GM19468 (cell line): ENCODE measurements around the gene PEMT.

ENCODE experiments used
- ATAC-seq: cut with Tn5 transposase; IDR thresholded peaks from one replicate; pipeline ENCODE4 v1.9.1; 2021; ENCODE audit warnings: mild to moderate bottlenecking, moderate library complexity, moderate number of reproducible peaks; ENCODE audit not compliant: unreplicated experiment; ENCODE audit errors: extremely low read depth

Gene PEMT

DNA sequence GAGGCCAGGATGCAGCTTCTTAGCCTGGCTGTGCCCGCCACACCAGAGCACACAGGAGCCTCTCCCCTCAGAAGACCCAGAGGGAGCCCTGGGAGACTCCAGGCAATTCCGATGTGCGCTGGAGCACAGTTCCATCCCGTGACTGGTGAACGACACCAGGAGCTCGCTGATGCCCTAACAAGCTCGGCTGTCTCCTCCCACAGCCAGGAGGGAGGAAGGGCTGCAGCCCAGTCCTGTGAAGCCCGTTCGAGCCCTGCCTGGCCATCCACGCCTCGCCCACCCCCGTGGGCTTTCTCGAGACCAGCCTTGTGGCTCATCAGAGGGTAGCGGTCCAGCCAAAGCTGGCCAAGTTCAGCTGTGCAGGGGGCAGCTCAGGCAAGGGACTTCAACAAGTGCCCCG, 73.5 kb downstream of the PEMT start:
- ATAC-seq, result no peak

DNA sequence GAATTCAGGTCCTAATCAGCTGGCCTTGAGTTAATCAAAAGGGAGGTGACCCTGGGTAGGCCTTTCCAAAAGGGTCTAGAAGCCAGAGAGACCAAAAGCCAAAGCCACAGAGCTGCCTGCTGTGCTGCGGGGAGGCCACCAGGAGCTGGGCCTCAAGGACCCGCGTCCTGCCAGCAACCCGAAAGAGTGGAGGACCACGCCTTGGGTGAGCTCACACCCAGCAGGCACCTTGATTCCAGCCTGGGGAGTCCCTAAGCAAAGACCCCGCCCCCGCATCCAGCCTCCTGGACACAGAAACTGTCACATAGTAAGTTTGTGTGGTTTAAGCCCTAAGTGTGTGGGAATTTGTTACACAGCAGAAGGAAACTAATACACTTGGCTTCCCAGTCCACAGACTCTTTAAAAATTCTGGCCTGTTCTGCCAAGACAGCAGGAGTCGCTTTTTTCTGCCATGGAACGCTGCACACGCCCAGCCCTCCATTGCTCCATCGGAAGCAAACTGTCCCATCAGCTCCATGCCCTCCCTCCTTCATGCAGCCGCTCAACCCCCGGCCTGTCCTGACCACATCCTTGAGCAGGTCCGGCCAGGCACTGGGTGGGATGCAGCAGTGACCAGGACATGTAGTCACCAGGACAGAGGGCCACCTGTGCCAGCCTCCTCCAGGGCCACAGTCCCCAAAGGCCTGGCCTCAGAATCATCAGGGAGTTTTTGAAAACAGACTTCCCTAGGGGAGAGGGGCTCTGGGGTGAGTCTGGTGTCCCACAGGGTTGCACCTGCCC, 74.4 kb downstream of the PEMT start:
- ATAC-seq, result no peak

DNA sequence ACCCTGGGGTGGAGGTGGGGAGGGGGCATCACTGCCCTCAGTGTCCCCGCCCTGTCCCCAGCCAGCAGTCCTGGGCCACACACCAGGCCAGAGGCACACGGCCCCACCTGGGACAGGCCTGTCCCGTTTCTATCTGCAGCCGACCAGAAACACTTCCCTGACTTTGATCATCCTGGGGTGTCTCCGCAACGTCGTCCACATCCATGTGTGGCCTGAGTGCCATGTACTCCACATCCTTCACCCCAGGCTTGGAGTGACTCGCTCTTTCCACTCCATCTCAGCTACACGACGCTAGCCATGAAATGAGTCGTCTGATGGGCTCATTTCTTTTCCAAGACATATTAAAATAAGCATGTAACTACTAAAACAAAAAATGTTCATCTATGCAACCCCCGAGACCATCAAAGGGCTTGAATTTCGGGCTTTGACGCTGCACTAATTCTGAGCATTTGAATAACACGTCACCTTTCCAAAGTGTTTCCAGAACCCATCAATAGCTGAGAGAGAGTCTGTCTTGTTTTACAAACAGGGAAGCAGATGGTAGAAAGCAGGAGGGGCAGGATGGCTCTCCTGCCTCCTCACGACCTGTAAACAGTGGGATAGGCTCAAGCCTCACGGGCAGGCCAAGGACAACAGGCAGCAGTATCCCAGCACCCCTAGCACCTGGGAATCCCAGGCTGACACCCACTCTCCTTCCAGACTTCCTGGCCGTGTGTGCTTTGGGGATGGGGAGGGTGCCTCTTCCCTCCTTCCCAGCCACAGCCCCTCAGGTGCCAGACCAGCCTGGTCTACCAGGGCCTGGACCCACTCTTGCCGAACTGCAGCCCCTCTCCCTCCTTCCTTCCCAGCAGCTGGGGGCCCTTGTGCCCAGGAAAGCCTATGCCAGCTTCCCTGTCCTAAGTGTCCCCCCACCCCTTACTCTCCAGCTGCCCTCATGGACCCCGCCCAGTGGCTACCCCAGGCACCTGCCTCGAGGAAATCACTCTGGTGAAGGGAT, 75.3 kb downstream of the PEMT start:
- no peak for ATAC-seq

DNA sequence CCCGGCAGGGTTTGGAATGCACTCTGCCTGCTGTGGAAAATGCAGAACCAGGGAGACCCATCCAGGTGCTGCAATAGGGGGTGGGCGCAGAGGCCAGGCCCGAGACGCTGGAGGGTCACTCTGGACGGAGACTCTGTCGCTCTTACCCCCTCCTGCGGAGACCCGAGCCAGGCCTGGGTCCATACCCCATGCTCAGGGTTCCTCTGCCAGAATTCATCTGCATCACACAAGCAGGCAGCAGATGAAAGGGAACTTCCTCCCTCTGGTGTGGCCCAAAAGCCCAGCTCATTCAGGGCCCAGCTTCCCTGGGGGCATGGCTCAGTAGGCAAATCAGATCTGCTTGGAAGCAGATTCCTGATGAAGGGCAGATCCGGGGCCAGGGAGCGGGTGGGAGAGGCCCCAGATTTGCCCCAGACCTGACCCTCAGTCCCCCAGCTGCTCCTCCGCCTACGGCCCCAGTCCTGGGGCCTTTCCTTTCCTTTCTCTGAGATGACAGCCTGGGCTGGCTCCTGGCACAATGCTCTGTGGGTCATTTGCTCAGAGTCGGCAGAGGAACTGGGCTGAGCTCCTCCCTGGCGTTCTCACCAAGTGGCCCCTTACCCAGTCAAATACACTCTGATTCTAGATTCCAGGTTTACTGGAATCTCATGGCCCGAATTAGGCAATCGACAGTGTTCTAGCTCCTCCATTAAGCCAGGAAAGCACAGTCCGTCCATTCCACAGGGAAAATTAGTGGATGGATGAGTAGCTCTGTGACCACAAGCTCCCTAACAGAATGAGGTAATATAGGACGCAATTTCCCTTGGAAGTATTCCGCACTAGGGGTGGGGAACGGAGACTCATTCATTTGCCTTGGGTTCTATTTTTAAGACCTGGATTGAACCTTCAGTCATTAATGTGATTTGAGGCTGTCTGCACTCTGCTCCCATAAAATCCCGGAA, 76.2 kb downstream of the PEMT start:
- ATAC-seq, result no peak

DNA sequence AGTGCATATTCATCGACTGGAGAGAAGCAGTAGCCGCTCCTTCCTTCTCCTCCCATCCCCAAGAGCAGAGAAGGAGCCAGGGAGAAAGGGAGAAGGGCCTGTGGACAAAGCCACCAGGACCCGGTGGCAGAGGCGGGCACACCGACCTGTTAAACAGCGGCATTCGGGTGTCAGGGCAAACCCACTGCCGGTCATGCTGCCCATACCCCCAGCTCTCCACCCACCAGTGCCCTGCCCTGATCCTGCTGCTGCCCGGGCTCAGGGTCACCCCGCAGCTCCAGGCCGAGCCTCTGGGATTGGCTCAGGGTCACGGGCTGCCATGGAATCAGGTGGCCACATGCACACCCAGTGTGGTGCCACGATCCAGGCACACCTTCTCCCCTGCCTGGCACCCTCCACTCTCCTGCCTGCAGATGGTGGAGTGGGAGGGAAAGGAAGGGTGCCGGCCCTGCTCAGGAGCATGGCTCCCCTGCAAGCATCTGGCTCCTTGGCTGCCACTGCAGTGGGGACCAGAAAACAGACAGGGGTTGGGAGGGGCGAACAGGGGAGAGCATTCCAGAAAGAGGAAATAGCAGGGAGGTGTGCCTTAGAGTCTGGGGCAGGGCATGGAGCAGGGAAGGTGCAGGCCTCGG, 77.0 kb downstream of the PEMT start:
- no peak for ATAC-seq

DNA sequence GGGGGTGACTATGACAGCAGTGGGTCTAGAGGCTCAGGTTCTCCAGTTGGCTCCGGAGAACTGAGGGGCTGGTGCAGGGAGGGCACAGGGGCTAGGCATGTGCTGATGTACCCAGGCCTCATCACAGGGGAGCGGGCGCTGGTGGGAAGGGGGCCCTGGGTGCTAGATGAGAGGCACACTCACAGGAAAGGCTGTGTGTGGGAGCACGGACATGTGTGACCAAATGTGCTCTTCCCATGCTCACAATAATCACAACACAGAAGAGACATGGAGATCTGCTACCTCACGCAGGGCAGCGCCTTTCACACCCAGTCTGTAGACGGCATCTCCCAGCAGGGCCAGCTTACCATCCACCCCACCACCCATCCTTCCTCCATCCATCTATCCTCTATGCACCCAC, 77.9 kb downstream of the PEMT start:
- no peak for ATAC-seq

DNA sequence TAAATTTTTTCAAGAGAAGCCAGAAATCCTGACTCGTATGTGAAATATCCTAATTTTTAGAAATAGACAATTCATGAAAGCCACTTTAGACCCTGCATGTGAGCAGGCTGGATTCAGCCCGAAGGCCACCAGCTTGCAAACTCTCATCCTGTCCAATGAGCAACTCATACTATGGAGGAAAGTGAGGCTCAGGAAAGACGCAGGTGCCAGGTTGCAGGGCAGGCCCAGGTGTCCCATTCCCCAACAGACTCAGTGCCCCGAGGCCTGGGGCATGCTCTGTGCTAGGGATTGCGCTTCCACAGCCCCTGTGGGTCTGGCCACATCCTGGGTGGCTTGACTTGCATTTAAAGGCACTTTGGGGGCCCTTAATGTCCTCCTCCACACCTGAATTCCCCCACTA, 78.6 kb downstream of the PEMT start:
- no peak for ATAC-seq

DNA sequence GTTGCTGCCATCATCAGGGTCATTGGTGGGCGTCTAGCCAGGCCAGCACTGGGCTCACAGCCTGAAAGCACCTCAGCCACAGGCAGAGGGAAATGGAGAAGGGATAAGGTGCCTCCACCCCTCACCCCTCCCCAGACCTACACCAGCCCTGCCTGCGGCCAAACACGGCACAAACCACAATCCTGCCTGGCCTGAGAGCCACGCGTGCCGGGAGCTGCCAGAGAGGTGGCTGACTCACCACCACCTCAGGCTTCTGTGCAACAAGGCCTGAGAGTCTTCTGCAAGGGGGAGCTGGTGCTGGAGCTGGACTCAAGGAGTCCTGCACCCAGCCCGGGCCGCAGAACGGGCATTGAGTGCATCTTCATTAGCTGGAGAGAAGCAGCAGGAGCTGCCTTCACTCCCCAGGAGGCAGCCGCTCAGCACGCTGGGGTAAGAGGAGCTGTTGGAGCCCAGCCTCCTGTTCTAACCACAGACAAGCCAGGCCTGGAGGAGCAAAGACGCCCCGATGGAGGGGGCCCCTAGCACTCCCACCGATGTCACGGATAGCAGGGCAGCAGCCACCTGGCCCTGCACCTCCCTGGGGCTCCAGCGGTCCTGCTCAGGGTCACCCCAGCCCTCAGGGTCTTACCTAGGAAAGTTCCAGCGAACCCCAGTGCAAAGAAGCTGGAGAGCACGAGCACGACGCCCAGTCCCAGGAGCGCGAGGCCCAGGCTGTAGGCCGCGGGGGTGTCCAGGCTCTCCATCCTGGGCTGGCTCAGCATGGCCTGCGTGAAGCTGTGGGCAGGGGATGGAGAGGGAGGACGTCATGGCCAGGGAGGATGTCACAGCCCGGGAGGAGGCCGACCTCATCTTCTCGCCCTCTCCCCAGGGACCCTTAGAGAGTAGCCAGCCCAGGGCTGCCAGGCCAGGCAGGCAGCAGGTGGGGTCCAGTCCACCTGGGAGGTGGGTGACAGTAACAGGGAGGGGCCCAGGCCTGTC, 79.3 kb downstream of the PEMT start:
- no peak for ATAC-seq

DNA sequence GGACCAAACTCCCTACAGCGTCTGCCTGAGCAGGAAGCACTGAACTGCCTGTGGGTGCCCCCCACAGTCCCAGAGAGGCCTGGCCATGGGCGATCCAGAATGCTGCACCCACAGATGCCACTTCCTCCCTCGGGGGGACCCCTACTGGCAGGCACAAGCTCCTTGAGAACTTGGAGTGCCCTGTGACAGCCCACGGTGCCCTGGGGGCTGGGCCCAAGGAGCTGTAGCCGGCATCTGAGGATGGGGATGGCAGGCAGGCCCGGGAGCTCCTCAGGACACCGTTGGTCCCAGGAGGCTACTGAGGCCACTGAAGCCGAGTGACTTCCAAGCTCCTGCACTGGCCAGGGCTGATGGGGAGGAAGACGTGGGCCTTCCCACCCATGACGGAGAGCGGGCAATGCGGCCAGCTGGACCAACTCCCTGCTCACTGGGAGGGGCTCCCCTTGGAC, 80.2 kb downstream of the PEMT start:
- no peak for ATAC-seq

DNA sequence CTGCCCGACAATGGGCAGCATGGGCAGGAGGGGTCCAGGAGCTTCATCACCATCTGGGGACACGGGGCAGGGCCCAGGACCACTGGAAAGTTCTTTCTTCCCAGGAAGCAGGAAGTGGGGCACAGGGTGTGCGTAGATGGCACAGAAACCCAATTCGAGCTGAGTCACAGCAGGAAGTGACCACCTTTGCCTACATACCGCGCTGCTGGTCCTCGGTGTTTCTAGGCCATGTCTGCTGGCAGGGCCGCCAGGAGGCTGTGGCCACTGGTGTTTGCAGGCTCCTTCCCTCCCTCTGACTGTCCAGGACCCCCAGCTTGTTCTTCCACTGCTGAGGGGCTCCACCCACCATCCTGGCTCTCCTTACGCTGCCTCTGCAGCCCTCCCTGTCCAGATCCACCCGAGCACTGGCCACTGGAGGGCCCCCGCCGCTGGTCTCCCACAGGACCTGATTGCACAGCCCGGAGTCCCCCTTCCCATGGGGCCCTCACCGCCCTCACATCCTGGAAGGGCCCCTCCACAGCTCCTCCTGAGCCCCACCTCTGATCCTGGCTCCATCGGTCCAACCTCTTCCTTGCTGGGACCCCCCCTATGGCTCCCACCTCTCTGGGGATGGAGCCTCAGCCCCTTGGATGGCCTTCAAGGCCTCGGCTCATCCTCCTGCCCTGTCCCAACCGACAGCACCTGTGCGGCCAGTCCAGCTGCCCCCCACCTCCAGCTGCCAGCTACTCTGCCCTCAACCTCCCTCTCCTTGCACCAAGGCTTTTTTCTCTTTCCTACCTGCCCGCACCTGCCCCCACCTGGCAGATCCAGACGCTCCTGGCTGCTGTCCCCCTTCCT, 80.8 kb downstream of the PEMT start:
- ATAC-seq, result no peak

DNA sequence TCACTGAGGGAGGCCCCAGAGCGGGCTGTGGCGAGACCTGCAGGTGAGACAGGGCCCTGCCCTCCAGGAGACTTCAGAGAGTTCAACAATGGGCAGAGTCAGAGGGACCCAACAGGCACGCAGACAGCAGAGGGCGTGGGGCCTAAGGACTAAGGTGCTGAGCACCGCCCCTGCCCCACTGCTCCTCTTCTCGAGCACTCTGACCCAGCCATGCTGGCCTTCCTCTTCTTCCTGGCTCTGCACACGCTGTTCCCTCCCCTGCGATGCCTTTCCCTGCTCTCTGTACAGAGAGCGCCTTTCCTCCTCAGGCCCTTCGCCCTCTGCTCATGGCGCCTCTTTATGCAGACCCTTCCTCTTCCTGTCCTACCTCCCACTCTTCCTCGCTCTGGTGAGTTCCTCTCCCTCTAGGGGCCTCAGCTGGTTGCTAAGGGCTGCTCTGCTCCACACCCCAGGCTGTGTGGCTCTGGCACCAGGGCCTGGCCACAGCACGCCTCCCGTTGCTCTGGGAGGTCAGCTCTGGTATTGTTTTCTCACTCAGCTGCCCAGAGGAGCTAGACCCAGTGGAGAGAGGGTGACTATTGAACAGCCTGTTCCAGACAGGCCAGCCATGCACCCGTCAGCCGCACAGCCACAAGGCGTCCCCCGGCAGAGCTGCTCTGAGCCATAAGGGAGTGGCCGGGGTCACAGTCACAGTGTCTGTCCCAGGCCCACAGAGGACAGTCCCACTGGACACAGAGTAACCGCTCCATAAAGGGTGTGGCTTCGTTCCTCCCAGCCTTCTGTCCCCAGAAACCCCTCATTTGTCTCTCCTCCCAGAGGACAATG, 81.7 kb downstream of the PEMT start:
- ATAC-seq, result no peak

DNA sequence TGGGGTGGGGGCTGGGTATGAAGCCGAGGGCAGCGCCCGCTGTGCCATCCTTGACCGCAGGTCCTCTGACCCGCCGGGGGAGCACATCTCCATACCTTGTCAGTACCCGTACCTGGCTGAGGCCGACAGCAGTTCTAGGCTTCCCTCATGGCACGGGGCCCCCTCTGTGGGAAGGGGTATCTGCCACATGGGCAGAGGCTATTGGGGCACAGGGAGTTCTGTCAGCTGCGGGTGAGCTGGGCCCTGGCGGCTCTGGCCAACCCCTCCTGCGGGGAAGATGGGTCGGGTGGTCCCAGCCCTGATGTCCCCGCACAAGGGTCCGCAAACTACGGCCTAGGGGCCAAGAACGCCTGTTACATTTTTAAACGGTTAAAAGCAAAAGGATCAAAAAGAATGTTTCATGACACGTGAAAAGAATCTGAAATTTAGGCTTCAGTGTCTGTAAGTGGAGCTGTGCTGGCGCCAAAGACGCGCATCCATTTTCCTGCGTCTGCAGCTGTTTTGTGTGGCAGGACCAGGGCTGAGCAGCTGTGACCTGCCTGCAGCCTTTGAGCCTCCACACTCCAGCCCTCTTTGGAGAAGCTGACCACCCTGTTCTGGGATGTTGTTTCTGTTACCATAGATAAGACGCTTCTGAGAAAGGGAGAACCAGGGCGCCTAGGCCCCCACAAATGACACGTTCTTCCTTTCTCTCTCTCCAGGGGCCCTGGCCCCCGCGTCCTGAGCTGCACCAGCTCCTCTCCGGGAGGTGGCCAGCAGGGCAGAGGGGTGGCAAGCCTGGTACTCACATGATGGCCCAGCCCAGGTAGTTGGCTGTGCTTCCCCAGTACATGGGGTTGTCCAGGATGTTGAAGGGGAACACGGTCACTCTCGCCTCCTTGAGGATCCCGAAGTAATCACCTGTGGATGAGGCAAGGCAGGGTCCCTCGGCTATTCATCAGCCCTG, 82.6 kb downstream of the PEMT start:
- no peak for ATAC-seq

DNA sequence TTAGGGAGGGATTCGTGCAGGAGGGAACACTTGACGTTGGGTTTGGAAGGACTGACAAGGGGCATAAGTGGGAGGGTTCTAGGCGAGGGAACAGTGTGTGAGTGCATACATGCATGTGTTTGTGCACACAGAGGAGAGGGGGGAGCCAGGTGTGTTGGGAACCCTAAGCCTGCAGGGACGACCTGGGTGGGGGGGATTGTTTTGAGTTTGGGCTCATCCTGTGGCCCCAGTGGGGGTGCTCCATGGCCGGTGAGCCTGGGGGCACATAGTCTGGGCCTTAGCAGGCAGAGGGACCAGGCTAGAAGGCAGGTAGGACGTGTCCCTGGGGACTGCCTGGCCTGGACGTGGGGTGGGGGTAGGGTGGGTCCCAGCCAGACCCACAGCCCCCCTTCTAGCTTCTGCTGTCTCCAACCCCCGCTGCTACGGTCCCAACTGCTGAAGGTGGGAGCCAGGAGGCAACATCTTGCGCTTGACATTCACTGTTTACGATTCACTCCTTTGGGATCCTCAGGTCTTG, 83.4 kb downstream of the PEMT start:
- no peak for ATAC-seq

DNA sequence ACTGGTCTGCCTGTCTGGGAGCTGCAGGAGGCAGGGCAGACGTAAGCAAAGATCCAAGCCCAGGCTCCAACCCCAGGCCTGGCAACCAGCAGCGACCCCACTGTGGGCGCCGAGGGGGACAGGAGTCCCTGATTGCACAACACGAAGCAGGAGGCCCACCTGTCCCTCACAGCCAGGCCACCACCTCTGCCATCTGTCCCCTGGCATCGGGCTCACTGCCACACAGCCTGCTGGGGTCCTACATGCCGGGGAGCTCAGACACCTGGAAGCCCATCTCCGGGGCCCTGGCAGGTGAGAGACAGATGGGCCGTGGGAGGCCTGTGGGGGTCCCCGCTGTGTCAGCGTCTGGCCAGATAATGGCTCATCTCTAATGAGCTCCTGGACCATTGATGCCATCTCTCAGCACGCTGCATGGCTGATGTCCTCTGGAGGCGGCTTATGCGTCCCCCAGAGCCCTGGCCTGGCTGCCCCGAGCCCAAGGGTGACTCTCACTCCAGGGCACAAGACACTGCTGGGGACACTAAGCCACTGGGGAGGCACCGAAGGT, 84.0 kb downstream of the PEMT start:
- ATAC-seq, result no peak

DNA sequence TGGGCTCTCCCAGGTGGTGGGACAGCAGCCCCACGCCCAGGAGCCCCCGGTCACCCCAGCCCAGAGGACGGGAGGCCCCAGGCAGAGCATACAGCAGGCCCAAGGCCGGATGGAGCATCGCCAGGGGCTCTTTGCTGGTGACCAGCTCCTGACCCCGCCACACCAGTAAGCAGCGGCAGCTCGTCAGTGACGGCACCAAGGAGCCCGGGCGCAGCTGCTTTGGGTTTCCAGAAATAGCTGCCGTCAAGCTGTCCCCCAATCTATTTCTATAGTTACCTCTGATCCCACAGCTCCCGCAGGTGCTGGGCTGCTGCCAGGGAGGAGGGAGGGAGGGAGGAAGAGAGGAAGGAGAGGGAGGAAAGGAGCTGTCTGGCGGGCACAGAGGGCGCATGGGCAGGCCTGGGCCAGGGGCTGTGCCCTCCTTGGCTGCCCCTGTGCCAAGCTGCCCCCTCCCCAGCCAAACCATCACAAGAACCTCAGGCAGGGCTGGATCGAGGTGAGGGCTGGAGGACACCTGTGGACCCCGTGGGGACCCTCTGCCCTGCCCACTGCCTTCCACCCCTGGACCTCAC, 84.5 kb downstream of the PEMT start:
- no peak for ATAC-seq
